ENCODE data around the gene EVI5L. TPM values are rescaled to one million over a fixed set of nuclear protein-coding genes. Genes with fewer than 3 reads are reported as not detected.

EVI5L gene
- total and polyA plus RNA-seq, 2 of the 8 experiments (the other 6 are each of a cell fraction or from before 2014, with no cell fraction given), result 7.2 to 11.0 TPM

GRCh38 chr19:7870571-7871436, 40.8 kb downstream of the EVI5L start:
- H2BK12ac ChIP-seq (ENCODE audit: low read depth, low read length), result no peak overlapping the region
- H4K5ac ChIP-seq (ENCODE audit: insufficient read length, low read depth, low read length), result no peak overlapping the region
- H3K23me2 ChIP-seq (ENCODE audit: low read depth, low read length), result peaks cover 16% of the 10 kb centered on the region
- H3K79me1 ChIP-seq (ENCODE audit: low read depth, low read length), result no peaks in the 10 kb centered on the region; the same call in 1 of the 2 replicates
- H4K8ac ChIP-seq (ENCODE audit: extremely low read depth, insufficient read depth, low read length), result peak overlapping the region; percentile 72
- WGBS, 2 experiments (ENCODE audit: extremely low coverage in 1 of 2, insufficient coverage in 1 of 2, insufficient read length in 1 of 2, insufficient replicate concordance in 2 of 2, low coverage in 1 of 2, low lambda C conversion rate in 2 of 2, missing lambda C conversion rate in 1 of 2), result 56% methylated on average over 8 of the region's 11 CpGs; no CpG with 5 or more reads in 1 of the 2 experiments
- H3K18ac ChIP-seq (ENCODE audit: extremely low read depth, low read length), result peak overlapping the region; percentile 60; the same call in 1 of the 2 replicates
- FAIRE-seq (peak; percentile 99), DNase-seq (ENCODE audit: low read depth in 1 of 2, low spot score in 2 of 2) (peak; percentile 82 to 87)
- H2BK120ac ChIP-seq (replicated peaks; ENCODE audit: low read depth, low read length), result no peak overlapping the region
- H3K79me2 ChIP-seq (ENCODE audit: control insufficient read depth in 1 of 2, insufficient read depth in 2 of 2, low read length in 2 of 2), result no peaks in the 10 kb centered on the region
- peak overlapping the region in 1 of 4 experiments; percentile 42; a peak in 2 of 8 replicates for H3K4me3 ChIP-seq (ENCODE audit: extremely low read depth in 1 of 4, insufficient read depth in 2 of 4, low read depth in 3 of 4, low read length in 4 of 4)
- H3K14ac ChIP-seq (ENCODE audit: insufficient read length), result no peak overlapping the region
- H2AK5ac ChIP-seq (ENCODE audit: low read depth, low read length), result no peak overlapping the region
- H4K91ac ChIP-seq (replicated peaks; ENCODE audit: insufficient read length, low read length), result no peak overlapping the region
- ChIA-PET CTCF (ENCODE audit: partially characterized antibody) (interaction anchor here (0.6 to 1.3 kb wide), 5 partner anchors 9 to 537 kb away, joined by 3 to 4 read pairs (median 4); no protein-coding TSS in a partner anchor), POLR2A (ENCODE audit: partially characterized antibody) (interaction anchor here (0.7 to 3.4 kb wide), 6 partner anchors 9 to 672 kb away, joined by 3 to 20 read pairs (median 3); no protein-coding TSS in a partner anchor)
- peaks cover 4% of the 10 kb centered on the region in 2 experiments for H4K20me1 ChIP-seq (replicated peaks in 1 of 2; ENCODE audit: control insufficient read depth in 1 of 2, insufficient read depth in 2 of 2, low read length in 2 of 2)
- no peak overlapping the region; the same call in 1 of the 2 replicates for H2BK5ac ChIP-seq (ENCODE audit: low read depth, low read length)
- H3K4ac ChIP-seq (replicated peaks; ENCODE audit: insufficient read length, low read depth, low read length), result no peak overlapping the region
- H2BK20ac ChIP-seq (ENCODE audit: low read length), result no peak overlapping the region
- H3K56ac ChIP-seq (replicated peaks; ENCODE audit: insufficient read length, low read depth, low read length), result no peak overlapping the region
- H2BK15ac ChIP-seq (ENCODE audit: low read length), result no peak overlapping the region
- peak overlapping the region; percentile 56 for H3K27ac ChIP-seq (ENCODE audit: low read depth, low read length)
- peaks cover 0 to 16% (median 9%) of the 10 kb centered on the region in 4 experiments; a peak in 4 of 7 replicates for H3K27me3 ChIP-seq (replicated peaks in 1 of 4; ENCODE audit: control insufficient read depth in 3 of 4, extremely low read depth in 1 of 4, insufficient read depth in 3 of 4, low read length in 3 of 4)
- no peak overlapping the region for H2AFZ ChIP-seq (ENCODE audit: low read length)
- H3K23ac ChIP-seq (ENCODE audit: insufficient read length), result no peak overlapping the region
- no peaks in the 10 kb centered on the region for H3K36me3 ChIP-seq (ENCODE audit: control insufficient read depth in 2 of 4, insufficient read depth in 4 of 4, low read length in 3 of 4)
- no peaks in the 10 kb centered on the region for H3K9me3 ChIP-seq (ENCODE audit: insufficient read depth in 2 of 2, low read depth in 1 of 2, low read length in 1 of 2)
- peaks cover 0 to 24% (median 16%) of the 10 kb centered on the region in 4 experiments; a peak in 5 of 7 replicates for H3K4me1 ChIP-seq (replicated peaks in 1 of 4; ENCODE audit: control insufficient read depth in 3 of 4, insufficient read depth in 4 of 4, low read length in 3 of 4)
- peak overlapping the region; percentile 58 to 89 for H3K4me2 ChIP-seq (ENCODE audit: insufficient read depth in 1 of 2, low read depth in 2 of 2, low read length in 2 of 2)
- no peak overlapping the region; a peak in 1 of 7 replicates for H3K9ac ChIP-seq (replicated peaks in 1 of 4; ENCODE audit: extremely low read depth in 1 of 4, low read depth in 3 of 4, low read length in 3 of 4)
- TF ChIP-seq SP2 (IDR thresholded peaks at IDR 0.05; ENCODE audit: low read length) (no peak), ATF3 (IDR thresholded peaks at IDR 0.05; ENCODE audit: insufficient read depth, low read depth, low read length) (no peak), SP4 (IDR thresholded peaks at IDR 0.05; ENCODE audit: low read length) (no peak; the same call in 1 of the 2 replicates), TBP (IDR thresholded peaks at IDR 0.05; ENCODE audit: low read depth, low read length) (no peak), KDM4A (IDR thresholded peaks at IDR 0.05; ENCODE audit: low read depth, low read length, severe bottlenecking) (no peak), CHD2 (IDR thresholded peaks at IDR 0.05; ENCODE audit: low read length) (no peak), RNF2 (IDR thresholded peaks at IDR 0.05; ENCODE audit: borderline replicate concordance, low read depth, low read length, missing control alignments, poor library complexity, severe bottlenecking) (no peak), SAP30 (IDR thresholded peaks at IDR 0.05; ENCODE audit: insufficient read depth, insufficient replicate concordance, low read length) (no peak), TAF1 (IDR thresholded peaks at IDR 0.05; ENCODE audit: low read depth, low read length) (no peak), RXRA (IDR thresholded peaks at IDR 0.05; ENCODE audit: insufficient read depth, low read depth, low read length) (no peak)
